ENCODE measurements around the gene FAM171A1.

DNA sequence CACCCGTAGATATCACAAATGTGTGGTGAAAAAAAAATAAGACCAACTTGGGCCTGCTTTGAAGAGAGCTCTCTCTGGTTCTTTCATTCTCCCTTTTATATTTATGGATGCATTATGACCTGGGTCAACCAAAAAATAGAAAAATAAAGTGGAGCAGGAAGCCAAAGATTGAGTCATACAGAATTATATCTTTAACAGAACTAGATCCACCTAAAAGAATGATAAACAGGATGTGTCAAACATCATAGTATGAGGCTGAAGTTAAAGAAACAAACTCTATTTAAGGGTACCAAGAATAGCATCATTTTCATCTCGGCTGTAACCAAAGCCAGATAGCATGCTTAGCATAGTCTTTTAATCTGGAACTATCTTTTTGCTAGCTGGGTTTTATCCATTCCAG, 173.8 kb downstream of the FAM171A1 start:
- TF ChIP-seq CTCF (IDR thresholded peaks at IDR 0.05) (no peak), POLR2AphosphoS5 (IDR thresholded peaks at IDR 0.05) (no peak)
